Activated gamma-delta T cell treated with Interleukin-2 at 50 U/mL for 16 hours (primary cell): Measurements from ENCODE around the gene ZC3H15.
"Not testable (repeated sequence)": the region's sequence is repeated elsewhere in the genome, so short reads cannot be mapped to it uniquely, and the experiment has no call there.

Experiments
- DNase-seq: peaks from one replicate; pipeline ENCODE4 v3.0.0-alpha.2; 2020

Gene ZC3H15

DNA sequence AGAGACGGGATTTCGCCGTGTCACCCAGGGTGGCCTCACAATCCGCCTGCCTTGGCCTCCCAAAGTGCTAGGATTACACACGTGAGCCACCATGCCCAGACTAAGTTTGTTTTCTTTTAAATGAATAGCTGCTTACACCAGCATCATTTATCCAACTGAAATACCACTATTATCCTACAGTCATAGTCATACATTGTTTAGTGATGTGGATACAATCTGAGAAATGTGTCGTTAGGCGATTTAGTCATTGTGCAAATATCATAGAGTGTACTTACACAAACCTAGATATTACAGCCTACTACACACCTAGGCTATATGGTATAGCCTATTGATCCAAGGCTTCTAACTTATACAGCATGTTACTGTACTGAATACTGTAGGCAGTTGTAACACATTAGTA lies 10.3 kb downstream of the ZC3H15 start:
- no peak for DNase-seq

DNA sequence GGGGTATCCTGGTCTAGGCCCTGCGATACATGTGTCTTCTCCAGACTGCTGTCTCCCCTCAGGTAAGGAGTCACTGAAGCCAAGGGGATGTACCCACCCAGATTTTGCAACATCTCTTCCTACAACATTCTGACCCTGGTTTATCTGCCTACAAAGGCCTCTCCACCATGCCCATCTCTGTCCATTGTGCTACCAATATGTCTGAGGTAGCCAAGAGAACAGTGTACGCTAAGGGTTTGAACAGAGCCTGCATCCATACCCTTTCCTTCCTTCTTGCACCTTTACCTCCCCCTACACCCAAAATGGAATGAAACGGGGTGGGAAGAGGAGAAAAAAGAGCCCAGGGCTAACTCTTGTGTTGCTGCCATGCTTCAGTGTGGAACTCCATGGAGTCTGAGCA lies 11.9 kb downstream of the ZC3H15 start:
- DNase-seq = no peak

DNA sequence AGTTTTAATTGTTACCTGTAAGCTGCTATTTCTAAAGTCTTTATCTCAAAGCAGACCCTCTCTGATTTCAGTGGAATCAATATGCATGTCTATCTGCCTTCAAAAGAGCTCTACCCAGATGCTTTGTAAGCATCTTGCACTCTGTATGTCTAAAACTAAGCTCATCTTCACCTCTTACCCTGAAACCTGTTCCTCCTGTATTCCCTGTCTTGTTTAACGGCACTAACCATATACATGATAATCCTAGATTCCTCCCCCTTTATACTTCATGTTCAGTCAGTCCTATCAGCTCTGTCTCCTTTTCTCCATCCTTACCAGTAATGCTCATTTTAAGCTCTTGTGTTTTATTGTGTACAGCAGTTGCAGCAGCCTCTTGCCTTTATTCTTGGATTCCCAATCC lies 12.8 kb downstream of the ZC3H15 start:
- no peak for DNase-seq

DNA sequence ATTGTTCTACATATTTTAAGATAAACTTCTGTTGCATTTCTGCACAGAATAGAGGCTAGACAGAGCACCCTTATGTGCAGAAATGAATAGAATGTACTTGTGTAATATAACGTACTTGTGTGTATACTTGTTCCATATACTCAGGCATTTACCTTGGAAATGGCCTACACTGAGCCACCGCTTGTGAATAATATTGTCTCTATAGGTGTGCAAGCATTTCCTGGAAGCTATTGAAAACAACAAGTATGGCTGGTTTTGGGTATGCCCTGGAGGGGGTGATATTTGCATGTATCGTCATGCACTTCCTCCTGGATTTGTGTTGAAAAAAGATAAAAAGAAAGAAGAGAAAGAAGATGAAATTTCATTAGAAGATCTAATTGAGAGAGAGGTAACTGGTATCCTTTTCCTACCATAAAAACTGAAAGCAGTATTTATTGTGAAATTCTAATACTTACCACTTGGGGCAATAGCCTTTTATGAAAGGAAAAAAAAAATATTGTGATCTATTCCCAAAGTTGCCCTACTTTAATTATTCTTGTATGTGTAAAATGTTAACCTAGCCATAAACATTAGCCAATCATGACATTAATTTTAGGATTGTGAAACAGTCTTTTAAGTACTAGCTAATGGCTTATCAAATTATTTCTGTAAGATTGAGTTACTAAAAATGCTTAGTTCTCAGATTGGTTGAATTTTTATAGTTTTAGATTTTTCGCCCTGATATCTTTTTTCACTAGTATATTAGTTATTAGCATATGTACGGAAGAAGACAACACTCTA lies 18.0 kb downstream of the ZC3H15 start:
- DNase-seq = no peak

DNA sequence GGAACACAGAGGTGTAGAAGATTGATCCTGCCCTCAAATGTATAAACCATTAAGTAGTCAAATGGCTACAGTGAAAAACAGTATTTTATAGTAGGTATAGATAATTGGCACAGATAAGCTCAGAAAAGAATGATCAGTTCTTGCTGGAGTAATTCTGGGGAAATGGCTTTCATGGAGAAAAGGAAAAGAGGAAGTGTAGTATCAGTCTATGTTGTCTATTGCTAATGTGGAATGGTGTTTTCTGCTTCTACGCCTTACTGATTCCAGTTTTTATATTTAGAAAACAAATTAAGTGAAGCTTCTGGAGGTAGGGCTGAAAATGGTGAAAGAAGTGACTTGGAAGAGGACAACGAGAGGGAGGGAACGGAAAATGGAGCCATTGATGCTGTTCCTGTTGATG lies 22.2 kb downstream of the ZC3H15 start:
- no peak for DNase-seq

DNA sequence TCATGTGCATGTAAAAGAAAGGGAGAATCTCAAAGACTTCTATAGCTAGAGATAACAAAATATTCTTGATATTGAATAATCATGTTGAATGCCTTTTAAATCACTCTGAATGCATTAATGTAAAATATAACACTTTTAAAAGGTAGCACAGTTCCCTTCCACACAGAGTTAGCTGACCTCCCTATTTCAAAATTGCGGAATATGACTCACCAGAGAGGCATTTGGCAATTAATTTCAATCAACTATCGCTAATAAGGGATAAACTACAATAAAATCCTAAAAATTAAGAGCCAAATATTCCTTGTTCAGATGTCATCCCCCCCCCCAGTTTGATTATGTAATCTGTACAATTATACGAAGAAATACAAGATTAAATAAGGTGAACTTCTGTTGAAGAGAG lies 29.3 kb downstream of the ZC3H15 start:
- DNase-seq = no peak

DNA sequence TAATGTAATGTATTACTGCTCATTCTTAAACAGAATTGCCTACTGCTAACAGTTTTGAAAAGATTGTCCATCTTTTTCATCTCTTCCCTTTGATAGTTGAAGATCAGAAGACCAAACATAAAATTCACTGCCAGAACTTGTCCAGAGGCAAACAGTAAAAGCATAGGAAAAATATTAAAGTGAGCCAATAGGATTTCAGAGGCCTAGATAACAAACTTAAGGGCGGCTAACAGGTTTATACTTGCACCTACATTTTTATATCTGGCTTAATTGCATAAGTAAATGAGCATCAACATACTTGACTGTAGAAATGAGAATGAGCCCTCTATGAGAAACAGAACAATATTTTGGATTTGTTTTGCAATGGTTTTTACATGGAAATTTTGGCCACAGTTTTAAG lies 30.3 kb downstream of the ZC3H15 start:
- no peak for DNase-seq

DNA sequence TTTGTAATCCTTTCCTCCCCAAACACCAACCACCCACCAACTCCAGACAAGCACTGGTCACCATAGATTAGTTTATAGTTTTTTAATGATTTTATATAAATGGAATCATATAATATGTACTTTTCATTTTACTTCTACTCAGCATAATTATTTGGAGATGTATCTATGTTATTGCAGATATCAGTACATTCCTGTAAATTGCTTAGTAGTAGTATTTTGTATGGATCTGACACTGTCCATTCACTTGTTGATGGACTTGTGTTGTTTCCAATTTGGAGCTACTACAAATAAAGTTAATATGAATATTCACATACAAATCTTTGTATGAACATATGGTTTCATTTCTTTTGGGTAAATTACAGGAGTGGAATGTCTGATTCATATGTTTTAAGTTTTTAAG lies 31.0 kb downstream of the ZC3H15 start:
- DNase-seq = no peak

DNA sequence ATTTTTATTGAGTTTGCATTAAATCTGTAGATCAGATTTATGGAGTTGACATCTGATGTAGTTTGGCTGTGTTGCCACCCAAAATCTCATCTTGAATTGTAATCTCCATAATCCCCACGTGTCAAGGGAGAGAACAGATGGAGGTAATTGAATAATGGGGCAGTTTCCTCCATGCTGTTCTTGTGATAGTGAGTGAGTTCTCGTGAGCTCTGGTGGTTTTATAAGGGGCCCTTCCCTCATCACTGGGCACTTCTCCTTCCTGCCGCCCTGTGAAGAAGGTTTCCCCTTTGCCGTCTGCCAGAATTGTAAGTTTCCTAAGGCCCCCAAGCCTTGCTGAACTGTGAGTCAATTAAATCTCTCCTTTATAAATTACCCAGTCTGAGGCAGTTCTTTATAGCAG lies 32.2 kb downstream of the ZC3H15 start:
- no peak for DNase-seq

DNA sequence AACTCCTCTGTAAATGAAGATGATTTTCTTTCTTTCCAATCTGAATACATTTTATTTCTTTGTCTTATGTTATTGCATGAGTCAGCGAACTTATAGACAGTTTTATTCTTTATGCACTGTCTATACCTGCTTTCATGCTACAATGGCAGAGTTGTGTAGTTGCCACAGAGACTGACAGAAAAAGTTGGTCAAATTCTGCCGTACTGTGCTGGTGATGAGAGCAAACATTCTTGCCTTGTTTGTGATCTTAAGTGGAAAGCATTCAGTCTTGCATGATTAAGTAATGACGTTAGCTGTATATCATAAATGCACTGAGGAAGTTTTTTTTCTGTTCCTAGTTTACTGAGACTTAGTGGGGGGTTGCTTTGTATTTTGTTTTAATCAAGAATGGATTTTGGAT lies 32.9 kb downstream of the ZC3H15 start:
- DNase-seq = no peak

DNA sequence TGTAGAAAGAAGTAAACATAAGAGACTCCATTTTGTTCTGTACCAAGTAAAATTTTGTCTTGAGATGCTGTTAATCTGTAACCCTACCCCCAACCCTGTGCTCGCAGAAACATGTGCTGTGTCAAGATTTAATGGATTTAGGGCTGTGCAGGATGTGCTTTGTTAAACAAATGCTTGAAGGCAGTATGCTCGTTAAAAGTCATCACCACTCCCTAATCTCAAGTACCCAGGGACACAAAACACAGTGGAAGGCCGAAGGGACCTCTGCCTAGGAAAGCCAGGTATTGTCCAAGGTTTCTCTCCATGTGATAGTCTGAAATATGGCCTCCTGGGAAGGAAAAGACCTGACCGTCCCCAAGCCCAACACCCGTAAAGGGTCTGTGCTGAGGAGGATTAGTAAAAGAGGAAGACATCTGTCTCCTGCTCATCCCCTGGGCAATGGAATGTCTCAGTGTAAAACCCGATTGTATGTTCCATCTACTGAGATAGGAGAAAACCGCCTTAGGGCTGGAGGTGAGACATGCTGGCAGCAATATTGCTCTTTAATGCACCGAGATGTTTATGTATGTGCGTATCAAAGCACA lies 35.6 kb downstream of the ZC3H15 start:
- DNase-seq = not testable (repeated sequence)

DNA sequence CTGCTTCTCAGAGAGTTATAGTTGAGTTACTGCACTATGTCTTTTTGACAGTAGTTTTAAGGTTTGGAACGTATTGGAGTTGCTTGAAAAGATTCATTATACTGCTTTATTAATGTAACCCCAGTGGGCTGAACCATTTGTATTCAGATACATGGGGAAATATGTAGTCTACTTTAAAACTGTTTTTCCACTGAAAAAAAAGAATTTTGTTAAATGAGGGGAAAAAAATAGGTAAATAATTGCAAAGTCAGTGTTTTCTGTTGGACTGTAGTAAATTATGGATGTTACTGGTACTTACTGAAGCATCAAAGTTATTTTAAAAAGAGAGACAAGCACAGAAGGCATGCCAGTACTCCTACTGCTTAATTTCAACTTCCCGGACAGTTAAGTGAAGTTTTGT lies 36.4 kb downstream of the ZC3H15 start:
- no peak for DNase-seq

DNA sequence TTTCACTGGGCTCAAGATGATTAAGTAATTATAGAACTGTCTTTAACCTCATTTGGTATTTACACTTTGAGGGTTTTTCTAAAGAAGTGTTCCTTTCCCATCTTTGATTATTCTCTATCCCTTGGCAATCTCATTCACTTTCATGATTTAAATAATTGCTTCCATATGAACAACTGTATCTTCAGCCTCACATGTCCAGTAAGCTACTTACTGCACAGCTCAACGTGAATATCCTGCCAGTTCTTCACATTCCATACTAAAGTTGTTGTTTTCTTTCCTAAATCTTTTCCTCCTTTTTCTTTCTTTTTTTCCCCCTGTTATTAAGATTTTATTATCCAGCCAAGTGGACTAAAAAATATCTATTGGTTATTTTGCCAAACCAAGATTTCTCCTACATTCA lies 37.7 kb downstream of the ZC3H15 start:
- DNase-seq = no peak

DNA sequence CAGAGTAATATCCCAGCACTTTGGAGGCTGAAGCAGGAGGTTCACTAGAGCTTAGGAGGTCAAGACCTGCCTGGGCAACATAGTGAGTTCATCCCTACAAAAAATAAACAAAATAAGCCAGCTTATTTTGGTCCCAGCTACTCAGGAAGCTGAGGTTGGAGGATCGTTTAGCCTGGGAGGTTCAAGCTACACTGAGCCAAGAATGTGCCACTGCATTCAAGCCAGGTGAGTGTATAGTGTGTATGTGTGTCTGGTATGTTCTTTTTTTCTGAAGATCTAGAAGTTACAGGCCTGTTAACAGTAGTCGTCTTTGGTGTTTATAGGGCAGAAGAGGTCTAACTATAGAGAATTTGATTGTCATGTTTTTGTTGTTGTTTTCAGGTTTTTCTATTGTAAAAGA lies 40.2 kb downstream of the ZC3H15 start:
- DNase-seq = no peak

DNA sequence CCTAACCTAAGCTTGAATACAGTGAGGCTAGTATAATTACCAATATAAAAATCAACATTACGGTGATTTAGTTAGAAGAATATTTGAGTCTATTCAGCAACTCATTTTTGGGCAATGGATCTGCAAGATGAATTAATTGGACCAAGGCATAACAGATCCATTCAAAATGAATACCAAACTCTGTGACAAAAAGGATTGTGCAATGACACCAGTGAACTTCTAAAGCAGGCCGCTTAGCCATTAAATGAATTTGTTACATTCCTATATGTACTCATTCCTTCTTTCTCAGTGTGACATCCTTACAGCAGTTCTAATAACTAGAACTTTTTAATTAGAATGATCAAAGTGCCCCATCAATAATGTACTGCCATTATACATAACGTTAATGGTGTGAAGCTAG lies 44.3 kb downstream of the ZC3H15 start:
- DNase-seq = no peak

DNA sequence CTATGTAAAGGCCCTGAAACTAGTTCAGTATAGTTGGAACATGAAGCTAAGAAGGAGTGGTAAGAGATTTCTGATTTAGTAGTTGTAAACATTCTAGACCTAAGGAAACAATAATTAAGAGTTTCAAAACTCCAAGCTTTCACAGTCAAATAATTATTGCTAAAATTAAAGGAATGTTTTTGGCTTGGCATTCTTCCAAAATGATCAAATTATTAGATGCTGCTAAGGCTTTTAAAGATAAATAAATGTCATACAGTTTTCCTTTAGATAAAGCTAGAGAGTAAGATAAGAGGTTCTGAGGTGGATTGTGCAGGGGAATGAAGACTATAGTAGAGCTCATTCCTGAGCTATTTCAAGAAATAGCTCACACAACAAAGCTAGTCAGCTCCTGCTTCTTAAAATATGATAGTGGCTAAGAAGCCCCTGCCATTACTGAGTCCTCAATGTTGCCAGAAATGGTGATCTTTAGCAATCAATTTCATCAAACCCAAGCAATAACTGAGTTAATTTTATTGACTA lies 45.3 kb downstream of the ZC3H15 start:
- DNase-seq = no peak

DNA sequence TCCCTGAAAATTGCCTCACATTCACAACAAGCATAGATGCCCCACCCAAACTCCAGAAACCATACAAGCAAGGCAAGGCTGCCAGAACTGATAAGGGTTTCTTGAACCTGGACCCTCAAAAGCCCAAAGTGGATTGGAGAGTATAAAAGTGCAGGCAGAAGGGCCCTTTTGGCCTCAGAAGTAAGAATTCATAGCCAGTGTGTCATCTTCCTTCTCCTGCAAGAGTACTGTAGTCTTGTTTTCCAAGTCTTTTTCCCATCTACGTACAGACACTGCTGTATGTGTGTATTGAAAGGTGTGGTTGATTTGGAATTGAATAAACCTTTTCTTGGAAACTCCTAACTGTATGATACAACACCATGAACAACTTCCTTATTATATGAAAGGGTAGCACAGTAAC lies 46.8 kb downstream of the ZC3H15 start:
- no peak for DNase-seq

DNA sequence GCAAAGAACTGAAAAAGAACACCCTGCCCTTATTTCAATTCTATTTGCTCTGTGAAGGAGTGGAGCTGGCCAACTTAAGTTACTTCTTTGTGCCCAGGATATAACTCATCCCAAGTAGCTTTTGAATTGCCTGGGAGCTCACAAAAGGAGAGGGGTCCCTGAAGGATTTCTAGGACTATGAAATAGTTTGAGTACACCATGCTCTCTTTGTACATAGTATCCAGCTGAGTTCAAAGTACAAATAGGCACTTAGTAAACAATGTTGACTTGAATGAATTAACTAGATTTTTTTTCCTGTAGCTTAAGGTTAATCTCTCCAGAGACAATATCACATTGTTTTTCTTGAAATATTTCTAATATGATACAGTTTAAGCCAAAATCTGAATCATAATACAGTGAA lies 47.7 kb downstream of the ZC3H15 start:
- no peak for DNase-seq

DNA sequence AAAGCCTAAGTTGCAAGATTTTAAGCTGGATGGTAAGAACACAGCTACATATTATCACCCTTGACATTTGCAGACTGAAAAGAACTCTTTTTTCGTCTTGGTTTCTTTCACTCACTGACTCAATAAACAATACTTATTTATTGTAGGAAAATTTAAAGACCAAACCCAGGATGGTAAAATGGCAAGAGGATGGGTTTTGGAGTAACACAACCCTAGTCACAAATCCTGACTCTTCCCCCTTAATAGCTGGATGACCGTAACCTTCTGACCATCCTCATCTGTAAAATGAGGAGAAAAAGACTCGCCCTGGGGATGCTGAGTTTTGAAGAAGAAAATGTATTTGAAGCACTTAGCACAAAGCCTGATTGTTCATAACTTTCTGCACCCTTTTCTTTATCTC lies 48.3 kb downstream of the ZC3H15 start:
- DNase-seq = no peak

DNA sequence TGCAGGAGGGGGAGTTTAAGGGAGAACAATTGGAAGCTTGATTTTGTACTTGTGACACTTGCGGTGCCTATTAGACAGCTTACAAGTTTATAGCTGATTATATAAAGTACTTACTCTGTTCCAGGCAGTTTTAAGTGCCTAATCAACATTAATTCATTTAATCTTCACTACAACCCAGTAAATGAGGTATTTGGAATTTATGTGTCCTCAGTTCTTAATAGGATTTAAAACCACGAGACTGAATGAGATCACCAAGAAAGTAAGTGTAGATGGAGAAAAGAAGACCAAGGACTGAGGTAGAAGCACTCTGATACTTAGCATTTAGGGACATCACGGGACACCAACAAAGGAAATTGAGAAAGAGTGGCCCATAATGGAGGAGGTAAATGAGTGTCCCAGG lies 49.8 kb downstream of the ZC3H15 start:
- DNase-seq = no peak

DNA sequence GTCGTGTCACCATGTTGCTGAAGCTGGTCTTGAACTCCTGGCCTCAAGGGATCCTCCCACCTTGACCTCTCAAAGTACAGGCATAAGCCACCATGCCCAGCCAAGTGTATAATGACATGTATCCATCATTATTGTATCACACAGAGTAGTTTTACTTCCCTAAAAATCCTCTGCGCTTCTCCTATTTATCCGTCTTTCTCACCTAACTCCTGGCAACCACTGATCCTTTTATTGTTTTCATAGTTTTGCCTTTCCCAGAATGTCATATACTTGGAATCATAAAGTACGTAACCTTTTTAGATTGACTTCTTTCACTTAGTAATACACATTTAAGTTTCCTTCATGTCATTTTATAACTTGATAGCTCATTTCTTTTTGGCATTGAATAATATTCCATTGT lies 51.0 kb downstream of the ZC3H15 start:
- DNase-seq = no peak

DNA sequence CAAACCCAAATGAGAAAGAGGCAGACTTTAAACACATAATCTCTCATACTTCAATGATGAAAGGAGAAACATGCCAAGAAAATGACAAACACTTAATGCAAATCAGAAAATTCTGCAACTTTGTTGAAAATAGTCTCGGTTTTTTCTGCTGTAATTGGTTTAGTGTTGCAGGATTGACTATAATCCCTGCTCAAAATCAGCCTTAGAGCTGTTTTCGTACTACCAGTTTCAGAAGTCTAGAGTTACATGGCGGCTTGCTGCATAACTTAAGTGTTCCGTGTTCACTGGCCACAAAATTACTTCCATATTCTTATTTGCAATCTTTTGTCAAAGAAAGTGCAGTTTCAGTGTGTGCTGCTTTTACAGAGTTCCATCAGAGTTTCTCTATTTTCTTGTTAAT lies 54.9 kb downstream of the ZC3H15 start:
- DNase-seq = no peak

DNA sequence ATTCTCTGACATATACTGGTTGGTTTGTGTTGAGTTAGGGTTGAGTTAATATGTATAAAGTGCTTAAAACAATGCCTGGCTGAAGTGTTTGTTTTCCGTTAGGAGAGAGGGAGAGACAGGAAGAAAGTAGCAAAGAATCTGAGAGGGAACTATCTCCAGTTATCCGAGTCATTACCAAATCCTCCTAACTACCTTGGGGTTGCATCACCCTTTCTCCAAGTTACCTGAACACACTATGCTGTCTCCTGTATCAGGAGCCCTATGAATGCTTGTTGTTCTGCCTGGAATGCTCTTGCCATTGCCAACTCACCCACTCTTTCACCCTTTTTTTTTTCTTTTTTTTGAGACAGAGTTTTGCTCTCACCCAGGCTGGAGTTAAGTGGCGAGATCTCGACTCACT lies 55.9 kb downstream of the ZC3H15 start:
- DNase-seq = no peak

DNA sequence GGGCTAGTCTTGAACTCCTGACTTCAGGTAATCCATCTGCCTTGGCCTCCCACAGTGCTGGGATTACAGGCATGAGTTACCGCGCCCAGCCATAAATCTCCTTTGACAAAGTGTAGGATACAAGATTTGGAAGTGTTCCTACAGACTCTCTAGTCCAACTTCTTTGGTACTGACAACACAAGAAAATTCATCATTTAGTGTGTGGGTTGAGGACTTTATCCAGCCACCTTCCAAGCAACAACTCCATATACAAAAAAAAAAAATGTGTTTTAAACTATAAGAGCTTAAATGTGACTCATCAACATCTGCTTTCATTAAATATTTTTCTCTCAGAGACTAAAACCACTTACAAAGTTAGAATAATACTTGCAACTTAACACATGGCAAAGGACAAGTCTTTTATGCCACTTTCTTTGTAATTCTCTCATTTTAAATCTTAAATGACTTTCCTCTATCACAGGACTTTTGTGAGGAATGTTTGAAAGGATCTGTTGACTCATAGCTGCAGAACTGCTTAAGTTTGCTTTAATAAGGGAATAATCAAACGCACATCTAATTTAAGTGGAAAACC lies 57.6 kb downstream of the ZC3H15 start:
- no peak for DNase-seq

DNA sequence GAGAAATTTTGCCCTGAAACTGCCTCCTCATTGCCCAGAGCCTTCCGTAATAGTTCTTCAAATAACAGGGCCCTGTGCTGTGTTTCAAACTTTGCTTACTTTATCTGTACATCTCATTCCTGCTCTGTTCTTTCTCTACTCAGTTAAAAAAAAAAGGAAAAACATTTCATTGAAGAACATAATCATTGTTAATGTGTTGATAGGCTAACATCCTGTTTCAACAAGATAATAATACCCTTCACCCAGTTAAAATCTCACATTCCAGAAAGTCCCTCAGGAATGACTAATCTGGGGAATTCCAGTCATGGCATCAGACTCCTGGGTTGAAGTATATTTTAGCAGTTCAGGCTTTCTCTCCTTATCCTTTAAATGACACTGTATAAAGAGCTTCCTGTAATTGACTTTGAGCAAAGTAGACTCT lies 58.2 kb downstream of the ZC3H15 start:
- DNase-seq = no peak
